DMS 273 treated with DMSO at 0.1 percent for 48 hours (cell line): ENCODE results near the gene RFPL3.
"Not testable (repeated sequence)": the region's sequence is repeated elsewhere in the genome, so short reads cannot be mapped to it uniquely, and the experiment has no call there.

Experiments
- DNase-seq: peaks from one replicate; lab custom pipeline; 2025; lab: John Stamatoyannopoulos, UW

RFPL3 gene

DNA sequence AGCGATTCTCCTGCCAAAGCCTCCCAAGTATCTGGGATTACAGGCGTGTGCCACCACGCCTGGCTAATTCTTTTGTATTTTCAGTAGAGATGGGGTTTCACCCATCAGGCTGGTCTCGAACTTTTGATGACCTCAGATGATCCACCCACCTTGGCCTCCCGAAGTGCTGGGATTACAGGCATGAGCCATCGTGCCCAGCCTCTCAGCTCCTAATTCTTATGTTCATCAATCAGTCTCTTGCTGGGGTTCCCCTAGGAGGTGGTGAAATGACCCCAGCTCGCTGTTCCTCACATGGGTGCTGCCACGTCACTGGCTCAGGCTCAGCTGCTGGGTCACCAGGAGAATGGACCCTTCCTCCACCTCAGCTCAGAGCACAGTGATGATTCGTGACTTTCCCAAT is at the start of gene RFPL3:
Gene RFPL3 (plus strand): TSS at position 301 of the 400 bp plus-strand sequence. CDS start 205 bp downstream, outside the sequence.
- DNase-seq = not testable (repeated sequence)

- no peak for DNase-seq
Observed at GRCh38 chr22:32308191-32308590, 49.5 kb upstream of the RFPL3 start.

DNA sequence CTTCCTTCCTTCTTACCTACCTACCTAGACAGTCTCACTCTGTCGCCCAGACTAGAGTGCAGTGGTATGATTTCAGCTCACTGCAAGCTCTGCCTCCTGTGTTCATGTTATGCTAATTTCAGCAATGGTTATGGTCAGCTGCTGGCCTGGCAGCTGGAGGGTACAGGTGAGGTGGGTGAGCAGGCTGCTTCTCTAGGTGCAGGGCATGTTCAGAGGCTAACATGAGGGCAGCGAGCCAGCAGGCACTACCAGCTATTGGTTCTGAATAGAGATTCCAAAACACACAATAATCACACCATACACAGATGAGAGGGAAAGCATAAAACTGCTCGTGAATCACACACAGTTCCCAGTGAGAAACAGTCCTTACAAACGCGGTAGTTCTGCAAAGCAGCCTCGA is 48.7 kb upstream of the RFPL3 start:
- DNase-seq = no peak

DNA sequence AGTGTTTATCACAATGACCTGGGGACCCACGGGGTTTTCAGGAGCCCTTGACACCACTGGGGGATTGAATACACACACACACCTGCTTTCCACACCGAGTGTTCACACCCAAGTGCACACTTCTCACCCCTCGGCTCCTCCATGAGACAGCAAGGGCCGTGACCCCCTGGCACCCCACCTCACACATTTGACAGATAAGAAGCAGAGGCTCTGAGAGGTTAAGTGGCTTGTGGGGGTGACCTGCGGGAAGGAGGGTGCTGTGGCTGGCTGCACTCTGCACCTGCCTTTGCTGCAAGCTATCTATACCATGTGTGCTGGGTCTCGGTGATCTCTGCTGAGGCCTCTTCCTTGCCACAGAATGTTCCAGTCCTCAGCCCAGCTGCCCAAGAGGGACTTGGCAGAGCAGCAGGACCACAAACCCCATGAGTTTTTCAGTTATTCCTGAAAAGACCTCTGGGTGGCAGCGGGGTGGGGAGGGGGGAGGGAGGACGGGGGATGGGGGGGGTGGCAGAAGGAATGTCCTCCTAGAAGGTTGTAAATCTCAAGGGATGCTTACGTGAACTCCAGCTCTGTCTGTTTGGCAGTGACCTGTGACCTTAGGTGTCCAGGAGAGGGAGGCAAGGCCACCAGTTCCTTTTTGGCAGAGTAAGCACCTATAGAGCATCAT is 47.9 kb upstream of the RFPL3 start:
- DNase-seq = no peak

DNA sequence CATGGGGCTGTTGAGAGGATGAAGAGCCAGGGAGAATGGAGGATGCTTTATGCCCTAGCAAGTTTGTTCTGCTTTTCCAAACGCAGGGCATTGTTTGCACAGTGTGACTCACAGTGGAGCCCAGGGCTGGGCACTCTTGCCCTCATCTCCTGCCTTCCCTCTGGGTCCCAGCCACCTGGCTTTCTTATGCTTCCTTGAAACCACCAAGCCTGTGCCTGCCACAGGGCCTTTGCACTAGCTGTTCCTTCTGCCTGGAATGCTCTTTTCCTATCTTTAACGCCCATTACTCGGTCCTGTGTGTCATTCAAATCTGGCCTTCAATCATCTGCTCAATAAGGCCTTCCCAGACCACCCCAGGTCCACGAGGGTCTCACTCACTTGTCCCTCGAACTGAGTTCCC is 46.9 kb upstream of the RFPL3 start:
- DNase-seq = no peak

- no peak for DNase-seq
Observed at GRCh38 chr22:32311551-32312071, 46.1 kb upstream of the RFPL3 start.

GRCh38 chr22:32312748-32313147 is 44.9 kb upstream of the RFPL3 start:
- DNase-seq = no peak

DNA sequence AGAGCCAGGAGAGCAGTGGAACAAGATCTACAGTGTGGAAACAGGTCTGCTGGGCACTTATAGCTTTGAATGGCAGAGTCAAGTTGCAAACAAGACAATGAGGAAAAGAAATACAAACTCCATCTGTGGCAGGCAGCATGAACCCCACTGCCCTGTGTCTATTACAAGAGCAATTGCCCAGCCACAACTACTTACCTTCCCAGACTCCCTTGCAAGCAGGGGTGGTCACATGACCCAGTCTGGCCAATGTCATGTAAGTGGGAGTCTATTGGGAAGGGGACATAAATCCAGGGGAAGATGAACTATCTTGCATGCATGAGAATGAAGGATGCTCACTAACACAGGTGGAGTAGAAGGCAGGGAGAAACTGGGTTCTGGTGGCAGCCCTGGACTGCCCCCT is 44.1 kb upstream of the RFPL3 start:
- DNase-seq = no peak

DNA sequence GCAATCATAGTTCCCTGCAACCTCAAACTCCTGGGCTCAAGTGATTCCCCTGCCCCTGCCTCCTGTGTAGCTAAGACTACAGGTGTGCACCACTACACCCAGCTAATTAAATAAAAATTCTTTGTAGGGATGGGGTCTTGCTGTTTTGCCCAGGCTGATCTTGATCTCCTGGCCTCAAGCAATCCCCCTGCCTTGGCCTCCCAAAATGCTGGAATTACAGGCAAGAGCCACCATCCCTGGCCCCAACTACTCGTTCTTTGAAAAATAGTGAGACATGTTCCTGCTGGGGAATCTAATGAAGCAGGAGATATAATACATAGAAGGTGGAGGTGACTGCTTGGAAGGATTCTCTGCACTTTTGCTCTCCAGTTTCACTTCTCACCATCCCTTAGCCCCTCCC is 40.1 kb upstream of the RFPL3 start:
- no peak for DNase-seq

- no peak for DNase-seq
Observed at GRCh38 chr22:32318361-32318760, 39.3 kb upstream of the RFPL3 start.

- no peak for DNase-seq
Observed at GRCh38 chr22:32319861-32320406, 37.7 kb upstream of the RFPL3 start.

GRCh38 chr22:32322986-32323385 is 34.7 kb upstream of the RFPL3 start:
- DNase-seq = no peak

GRCh38 chr22:32323513-32324164 is 34.0 kb upstream of the RFPL3 start:
- DNase-seq = no peak

- DNase-seq = no peak
Observed at GRCh38 chr22:32324505-32325415, 32.9 kb upstream of the RFPL3 start.

- no peak for DNase-seq
Observed at GRCh38 chr22:32325416-32325801, 32.3 kb upstream of the RFPL3 start.

DNA sequence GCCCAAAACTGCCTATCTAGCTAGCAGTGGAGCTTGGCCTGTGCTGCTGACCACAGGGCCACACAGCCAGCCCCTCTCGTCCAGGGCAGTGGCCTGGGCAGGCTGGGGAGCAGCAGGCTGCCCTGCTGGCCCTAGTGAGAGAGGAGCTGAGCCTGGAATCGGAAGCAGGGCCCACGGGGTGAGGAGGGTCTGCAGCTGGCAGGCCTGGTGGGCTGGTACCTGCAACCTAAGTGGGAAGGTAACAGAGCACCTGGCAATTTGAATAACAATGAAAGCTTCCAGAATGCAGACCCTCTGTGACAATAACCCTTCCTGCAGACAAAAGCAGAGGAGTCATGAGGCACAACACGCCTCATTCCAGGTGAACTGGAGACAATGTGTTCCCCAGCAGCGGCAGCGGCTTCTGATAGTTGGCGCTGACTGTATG is 31.8 kb upstream of the RFPL3 start:
- no peak for DNase-seq

DNA sequence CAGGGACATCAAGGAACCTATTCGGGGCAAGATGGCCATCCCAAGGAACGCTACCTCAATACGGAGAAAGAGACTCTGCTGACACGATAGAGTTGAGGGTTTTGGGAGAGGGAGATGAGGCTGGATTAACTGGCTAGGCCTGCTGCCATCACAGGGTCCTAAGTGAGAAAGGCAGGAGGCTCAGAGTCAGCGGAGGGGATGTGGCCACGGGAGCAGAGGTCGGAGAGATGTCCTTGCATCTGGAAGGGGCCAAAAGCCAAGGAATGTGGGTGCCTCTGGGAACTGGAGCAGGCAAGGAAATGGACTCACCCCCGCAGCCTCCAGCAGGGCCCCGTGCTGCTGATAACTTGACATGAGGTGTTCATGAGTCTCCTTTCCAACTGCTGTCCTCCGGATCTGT is 31.0 kb upstream of the RFPL3 start:
- DNase-seq = no peak

- DNase-seq = no peak
Observed at GRCh38 chr22:32327066-32327465, 30.6 kb upstream of the RFPL3 start.

DNA sequence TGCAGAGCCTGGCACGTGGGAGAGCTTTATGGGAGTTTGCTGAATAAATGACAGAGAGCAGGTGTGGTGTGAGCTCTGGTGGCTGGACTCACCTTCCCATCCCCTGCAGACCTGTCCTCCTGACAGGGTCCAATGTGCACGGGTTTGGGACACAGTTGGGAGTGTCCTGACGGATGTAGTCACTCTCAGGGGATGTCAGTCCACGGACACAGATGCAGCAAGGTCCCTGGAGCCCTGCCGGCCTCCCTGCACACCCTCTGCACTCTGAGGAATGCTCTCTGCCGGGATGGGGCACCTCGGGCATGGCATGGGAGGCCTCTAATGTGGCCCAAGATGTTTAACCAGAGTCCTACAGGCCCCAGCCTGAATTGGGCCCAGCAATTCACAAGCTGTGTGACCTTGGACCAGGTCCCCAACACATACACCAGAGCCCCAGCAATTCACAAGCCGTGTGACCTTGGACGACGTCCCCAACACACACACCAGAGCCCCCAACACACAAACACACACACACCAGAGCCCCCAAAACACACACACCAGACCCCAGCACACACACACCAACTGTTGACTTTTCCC is 30.0 kb upstream of the RFPL3 start:
- no peak for DNase-seq

DNA sequence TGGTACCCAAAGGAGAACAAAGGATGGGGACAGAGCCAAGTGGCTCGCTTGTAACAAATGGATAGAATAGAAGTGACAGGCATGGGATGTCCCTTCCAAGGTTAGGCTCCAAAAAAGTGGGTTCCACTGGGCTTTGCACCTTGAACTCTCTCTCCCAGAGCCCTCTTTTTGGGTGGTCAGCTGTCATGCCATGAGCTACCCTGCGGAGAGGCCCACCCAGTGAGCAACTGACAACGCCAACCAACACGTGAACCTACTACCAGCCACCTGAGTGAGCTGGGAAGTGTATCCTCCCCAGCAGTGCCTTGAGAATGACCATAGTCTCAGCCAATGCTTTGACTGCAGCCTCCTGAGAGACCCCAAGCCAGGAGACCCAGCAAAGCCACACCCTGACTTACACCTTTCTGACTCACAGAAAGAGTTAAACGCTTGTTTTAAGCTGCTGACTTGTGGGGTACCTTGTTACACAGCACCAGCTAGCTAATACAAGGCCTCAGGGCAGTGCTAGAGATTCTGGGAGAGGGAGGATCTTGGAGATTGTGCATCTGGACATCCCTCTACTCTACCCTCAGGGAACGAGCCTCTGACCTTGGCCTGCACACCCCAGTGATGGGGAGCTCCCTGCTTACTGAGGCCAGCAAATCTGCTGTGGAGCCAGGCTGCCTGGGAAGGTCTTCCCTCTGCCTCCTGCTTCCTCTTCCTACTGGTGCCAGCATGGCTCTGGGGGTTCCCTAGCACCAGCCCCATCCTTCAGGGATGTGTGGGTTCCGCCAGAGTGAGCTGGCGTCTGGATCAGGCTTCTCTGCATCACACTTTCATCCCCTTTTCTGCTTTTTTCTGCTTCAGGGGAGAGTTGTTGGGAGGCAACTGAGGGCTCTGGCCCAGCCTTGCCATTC is 29.1 kb upstream of the RFPL3 start:
- DNase-seq = no peak

- no peak for DNase-seq
Observed at GRCh38 chr22:32329202-32329645, 28.4 kb upstream of the RFPL3 start.
